Skeletal muscle tissue (tissue), 4 donors: ENCODE measurements around the gene PCDHGA1. TPM values are rescaled to one million over a fixed set of nuclear protein-coding genes. Genes with fewer than 3 reads are reported as not detected.
A peak's percentile ranks its signal among the peaks of the same experiment; 100 is the strongest.

Experiments used
- H3K27ac ChIP-seq: one replicate; pipeline ENCODE4 v1.7.0; 2013; ENCODE audit warnings: mild to moderate bottlenecking, low read depth, low read length, inconsistent platforms
- H3K27me3 ChIP-seq, 3 donors: one replicate each; pipeline ENCODE4 v1.7.0; 2013; ENCODE audit warnings: low read length in 3 of 3; ENCODE audit not compliant: control insufficient read depth in 3 of 3, insufficient read depth in 3 of 3
- H3K36me3 ChIP-seq, 3 donors: one replicate each; pipeline ENCODE4 v1.7.0; 2013; ENCODE audit warnings: low read length in 3 of 3; ENCODE audit not compliant: control insufficient read depth in 3 of 3, insufficient read depth in 3 of 3
- H3K4me1 ChIP-seq, 3 donors: one replicate each; pipeline ENCODE4 v1.7.0; 2013; ENCODE audit warnings: low read length in 3 of 3, mild to moderate bottlenecking in 3 of 3; ENCODE audit not compliant: control insufficient read depth in 3 of 3, insufficient read depth in 3 of 3
- H3K4me3 ChIP-seq, 3 donors: one replicate each; pipeline ENCODE4 v1.7.0; 2013; ENCODE audit warnings: low read length in 3 of 3
- H3K9ac ChIP-seq, 3 donors: one replicate each; pipeline ENCODE4 v1.7.0; 2013; ENCODE audit warnings: low read length in 3 of 3, mild to moderate bottlenecking in 3 of 3, moderate library complexity in 2 of 3, low read depth in 1 of 3
- H3K9me3 ChIP-seq, 3 donors: one replicate each; pipeline ENCODE4 v1.7.0; 2013; ENCODE audit warnings: low read length in 3 of 3; ENCODE audit not compliant: control insufficient read depth in 3 of 3
- total RNA-seq: library from RNA; depleted of rRNA; stranded (reverse); fragments of >200 nt; gene quantifications from one replicate; pipeline ENCODE4 v1.2.3, GENCODE V29; 2014
- donor health status: Osteomylitis.

Gene PCDHGA1
- total RNA-seq, 1 donor from 2014 or later, result 0.52 TPM

- peaks cover 23 to 37% (median 27%) of the 10 kb centered on the region in 3 donors for H3K36me3 ChIP-seq
- peak overlapping the region; percentile 96 for H3K27ac ChIP-seq
- H3K9ac ChIP-seq, result peak overlapping the region; percentile 25 to 90 (median 28)
- H3K4me1 ChIP-seq, result peaks cover 77 to 80% (median 80%) of the 10 kb centered on the region in 3 donors
- H3K4me3 ChIP-seq, result no peak overlapping the region
- H3K9me3 ChIP-seq, result no peaks in the 10 kb centered on the region
- no peaks in the 10 kb centered on the region for H3K27me3 ChIP-seq
Observed at GRCh38 chr5:141515141-141515540, 184.8 kb downstream of the PCDHGA1 start.

GRCh38 chr5:141515946-141516671 lies 185.8 kb downstream of the PCDHGA1 start:
- Histone ChIP-seq H3K4me3 (no peak overlapping the region), H3K27me3 (no peaks in the 10 kb centered on the region), H3K4me1 (peaks cover 83 to 90% (median 87%) of the 10 kb centered on the region in 3 donors), H3K9me3 (no peaks in the 10 kb centered on the region), H3K9ac (peak overlapping the region in 2 of 3 donors; percentile 37 to 90), H3K27ac (peak overlapping the region; percentile 96), H3K36me3 (peaks cover 20 to 31% (median 25%) of the 10 kb centered on the region in 3 donors)

DNA sequence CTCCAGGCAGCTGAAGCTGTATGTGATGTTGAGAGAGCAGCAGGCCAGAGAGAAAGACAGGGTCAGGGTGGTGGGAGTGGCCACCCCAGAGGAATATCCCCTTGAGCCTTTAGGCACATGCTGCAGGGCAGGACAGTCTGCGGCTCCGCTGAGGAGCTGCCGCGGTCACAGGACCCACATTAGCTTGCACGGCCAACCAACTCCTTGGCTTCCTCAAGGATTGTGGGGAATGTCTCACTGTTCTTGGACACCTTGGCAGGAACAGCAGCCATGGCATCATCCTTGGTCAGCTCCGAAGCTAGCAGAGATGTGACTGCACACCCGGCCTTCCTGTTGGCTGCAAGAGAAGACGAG lies 186.3 kb downstream of the PCDHGA1 start:
- peak overlapping the region in 2 of 3 donors; percentile 37 to 90 for H3K9ac ChIP-seq
- H3K36me3 ChIP-seq, result peaks cover 15 to 26% (median 19%) of the 10 kb centered on the region in 3 donors
- H3K4me3 ChIP-seq, result no peak overlapping the region
- H3K4me1 ChIP-seq, result peaks cover 88 to 95% (median 93%) of the 10 kb centered on the region in 3 donors
- no peaks in the 10 kb centered on the region for H3K27me3 ChIP-seq
- no peaks in the 10 kb centered on the region for H3K9me3 ChIP-seq
- peak overlapping the region; percentile 96 for H3K27ac ChIP-seq

DNA sequence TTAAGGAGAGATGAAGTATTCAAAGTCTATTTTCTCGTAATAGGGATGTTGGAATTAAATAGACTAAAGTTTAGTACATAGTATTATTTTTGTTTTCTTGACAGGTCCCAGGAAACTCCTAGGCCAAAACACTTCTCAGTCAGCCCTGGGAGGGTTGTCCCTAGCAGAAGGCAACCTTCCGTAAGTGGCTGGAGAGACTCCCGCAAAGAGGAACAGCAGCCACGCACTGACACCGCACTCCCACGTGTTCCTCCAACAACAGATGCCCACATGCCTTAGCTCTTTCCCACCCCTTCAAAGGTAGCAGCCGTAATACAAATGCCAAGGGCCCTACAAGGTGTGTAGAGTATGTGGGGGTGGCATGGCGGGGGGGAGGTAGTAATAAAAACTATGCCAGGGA lies 187.0 kb downstream of the PCDHGA1 start:
- Histone ChIP-seq H3K9ac (no peak overlapping the region), H3K27me3 (no peaks in the 10 kb centered on the region), H3K4me3 (no peak overlapping the region), H3K4me1 (peaks cover 93 to 97% (median 96%) of the 10 kb centered on the region in 3 donors), H3K27ac (peak overlapping the region; percentile 96), H3K9me3 (no peaks in the 10 kb centered on the region), H3K36me3 (peaks cover 9 to 20% (median 14%) of the 10 kb centered on the region in 3 donors)

GRCh38 chr5:141517880-141518617 lies 187.7 kb downstream of the PCDHGA1 start:
- Histone ChIP-seq H3K4me3 (no peak overlapping the region), H3K36me3 (peaks cover 9 to 24% (median 16%) of the 10 kb centered on the region in 3 donors), H3K27ac (peak overlapping the region; percentile 96), H3K9ac (peak overlapping the region in 1 of 3 donors; percentile 15), H3K9me3 (no peaks in the 10 kb centered on the region), H3K4me1 (peaks cover 93 to 97% (median 96%) of the 10 kb centered on the region in 3 donors), H3K27me3 (no peaks in the 10 kb centered on the region)

GRCh38 chr5:141518618-141519015 lies 188.3 kb downstream of the PCDHGA1 start:
- Histone ChIP-seq H3K4me3 (no peak overlapping the region), H3K4me1 (peaks cover 89 to 95% (median 94%) of the 10 kb centered on the region in 3 donors), H3K9ac (no peak overlapping the region), H3K27ac (peak overlapping the region; percentile 96), H3K27me3 (no peaks in the 10 kb centered on the region), H3K36me3 (peaks cover 9 to 29% (median 21%) of the 10 kb centered on the region in 3 donors), H3K9me3 (no peaks in the 10 kb centered on the region)

DNA sequence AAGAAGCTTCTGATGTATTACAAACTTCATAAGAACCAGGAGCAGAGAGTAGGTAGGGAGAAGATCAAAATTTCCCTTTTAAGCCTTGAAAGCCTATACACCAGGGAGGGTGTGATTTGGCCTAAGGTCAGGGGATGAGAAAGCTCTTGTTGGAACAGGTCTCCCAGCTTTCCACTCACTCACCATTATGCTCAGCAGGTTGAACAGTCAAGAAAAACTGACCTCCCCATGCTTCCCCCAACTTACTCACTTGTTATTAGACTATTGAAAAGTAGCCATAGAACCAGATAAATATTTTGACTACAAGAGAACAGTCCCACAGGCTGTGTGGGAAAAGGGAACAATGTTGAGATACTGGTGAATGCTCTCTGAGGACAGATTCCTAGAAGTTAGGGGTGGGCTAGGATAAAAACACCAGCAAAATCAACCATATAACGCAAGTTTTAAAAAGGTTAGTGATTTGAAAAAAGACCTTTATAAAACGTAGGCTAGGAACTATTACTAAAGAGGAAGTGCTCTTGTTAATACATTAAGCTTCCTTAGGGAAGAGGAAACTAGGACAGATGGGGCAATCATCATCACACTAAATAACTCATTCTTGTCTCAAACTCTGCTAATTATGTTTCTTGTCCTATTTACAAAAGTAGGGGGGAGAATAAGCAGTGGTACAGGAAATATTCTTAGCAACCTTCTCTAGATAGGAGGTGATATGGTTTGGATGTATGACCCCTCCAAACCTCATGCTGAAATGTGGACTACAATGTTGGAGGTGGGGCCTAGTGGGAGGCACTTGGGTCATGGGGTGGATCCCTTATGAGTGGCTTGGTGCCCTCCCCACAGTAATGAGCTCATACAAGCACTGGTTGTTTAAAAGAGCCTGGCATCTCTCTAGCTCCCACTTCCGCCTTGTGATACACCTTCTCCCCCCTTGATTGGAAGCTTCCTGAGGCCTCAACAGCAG lies 189.6 kb downstream of the PCDHGA1 start:
- Histone ChIP-seq H3K4me1 (peaks cover 89 to 95% (median 94%) of the 10 kb centered on the region in 3 donors), H3K9ac (no peak overlapping the region), H3K4me3 (no peak overlapping the region), H3K36me3 (peaks cover 13 to 38% (median 27%) of the 10 kb centered on the region in 3 donors), H3K9me3 (no peaks in the 10 kb centered on the region), H3K27me3 (no peaks in the 10 kb centered on the region), H3K27ac (peak overlapping the region; percentile 96)

DNA sequence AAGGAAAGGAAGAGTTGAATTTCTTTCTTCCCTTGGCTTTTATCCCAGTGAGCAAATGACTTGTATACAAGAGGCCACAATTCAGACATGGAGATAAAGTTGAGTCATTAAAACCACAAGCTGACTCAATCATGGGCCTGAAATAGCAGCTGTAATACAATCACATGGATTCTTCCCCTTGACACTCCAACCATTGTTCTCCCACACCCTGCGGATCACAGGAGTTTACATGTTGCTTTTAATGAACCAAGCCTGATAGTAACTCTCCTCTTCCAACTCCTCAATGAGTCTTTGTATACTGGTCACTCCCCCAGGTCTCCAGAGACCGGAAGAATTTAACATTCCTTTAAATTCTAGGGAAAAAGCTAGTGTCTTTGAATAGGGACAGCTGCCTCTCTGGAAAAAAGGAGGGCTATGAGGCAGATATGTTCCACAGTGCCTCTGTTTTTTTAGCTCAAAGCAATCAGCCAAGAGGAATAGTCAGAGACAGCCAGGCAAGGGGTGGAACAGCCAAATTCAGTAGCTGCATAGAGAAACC lies 191.0 kb downstream of the PCDHGA1 start:
- Histone ChIP-seq H3K27ac (peak overlapping the region; percentile 96), H3K36me3 (peaks cover 17 to 42% (median 28%) of the 10 kb centered on the region in 3 donors), H3K4me3 (peak overlapping the region in 2 of 3 donors; percentile 23 to 26), H3K9me3 (no peaks in the 10 kb centered on the region), H3K27me3 (no peaks in the 10 kb centered on the region), H3K9ac (peak overlapping the region; percentile 33 to 66 (median 37)), H3K4me1 (peaks cover 81 to 87% (median 85%) of the 10 kb centered on the region in 3 donors)

- Histone ChIP-seq H3K4me3 (no peak overlapping the region), H3K27me3 (no peaks in the 10 kb centered on the region), H3K36me3 (peaks cover 16 to 42% (median 33%) of the 10 kb centered on the region in 3 donors), H3K27ac (peak overlapping the region; percentile 96), H3K9me3 (no peaks in the 10 kb centered on the region), H3K4me1 (peaks cover 71 to 77% (median 75%) of the 10 kb centered on the region in 3 donors), H3K9ac (peak overlapping the region; percentile 33 to 66 (median 34))
Observed at GRCh38 chr5:141522301-141522700, 192.0 kb downstream of the PCDHGA1 start.
